SK-N-SH (cell line): ENCODE results near the gene CYBRD1. TPM values are rescaled to one million over a fixed set of nuclear protein-coding genes. Genes with fewer than 3 reads are reported as not detected.

ENCODE experiments used
- CTCF ChIA-PET: fragments of 300-600, 350-600 bp; formaldehyde crosslinking; extraction: SDS; loops from one replicate; lab custom pipeline; 2021; lab: Yijun Ruan, JAX
- POLR2A ChIA-PET: fragments of 350-600 bp; sonication (Branson Sonifier 250); formaldehyde crosslinking; extraction: SDS; loops from one replicate; lab custom pipeline; 2020; ENCODE audit warnings: antibody characterized with exemption, inconsistent platforms; lab: Yijun Ruan, JAX
- DNase-seq: peaks from one replicate; pipeline ENCODE4 v3.0.0; 2012
- H2AFZ ChIP-seq: fragments of 200-600 bp; sonication (generic); 2 replicates; pipeline ENCODE4 v1.8.1; 2016; ENCODE audit warnings: antibody characterized with exemption, mild to moderate bottlenecking, low read depth
- H3F3A ChIP-seq: fragments of 200-600 bp; sonication (generic); replicated peaks from 2 replicates; pipeline ENCODE3; 2016; ENCODE audit warnings: antibody characterized with exemption, mild to moderate bottlenecking; ENCODE audit not compliant: insufficient read depth
- H3K27ac ChIP-seq, 2 experiments: fragments of 200-500 bp in 1 of 2; fragments of 200-600 bp in 1 of 2; sonication (Bioruptor generic) in 1 of 2; sonication (generic), shearing (Covaris generic) in 1 of 2; 2 replicates each; pipeline versions ENCODE4 v1.5.1 to v1.6.1; 2014 to 2016; ENCODE audit warnings: low read depth in 2 of 2, inconsistent platforms in 1 of 2, low read length in 1 of 2, mild to moderate bottlenecking in 1 of 2, mixed read lengths in 1 of 2
- H3K27me3 ChIP-seq: fragments of 200-600 bp; sonication (generic), shearing (Covaris generic); 2 replicates; pipeline ENCODE4 v1.6.1; 2016; ENCODE audit warnings: mixed run types; ENCODE audit not compliant: insufficient read depth
- H3K36me3 ChIP-seq, 2 experiments: fragments of 200-500 bp in 1 of 2; fragments of 200-600 bp in 1 of 2; sonication (Bioruptor generic) in 1 of 2; sonication (generic) in 1 of 2; replicated peaks in 1 of 2; 2 replicates each; pipeline versions ENCODE3 to v1.5.1; 2014 to 2016; ENCODE audit warnings: low read length in 1 of 2, mild to moderate bottlenecking in 1 of 2; ENCODE audit not compliant: insufficient read depth in 2 of 2, control insufficient read depth in 1 of 2
- H3K4me1 ChIP-seq, 2 experiments: fragments of 200-500 bp in 1 of 2; fragments of 200-600 bp in 1 of 2; sonication (Bioruptor generic) in 1 of 2; sonication (generic), shearing (Covaris generic) in 1 of 2; 2 replicates each; pipeline versions ENCODE4 v1.5.1 to v1.6.1; 2014 to 2016; ENCODE audit warnings: low read depth in 1 of 2, low read length in 1 of 2, mixed run types in 1 of 2; ENCODE audit not compliant: insufficient read depth in 2 of 2, control insufficient read depth in 1 of 2
- H3K4me2 ChIP-seq: fragments of 200-600 bp; sonication (generic), shearing (Covaris generic); 2 replicates; pipeline ENCODE4 v1.6.1; 2017; ENCODE audit warnings: mixed run types
- H3K4me3 ChIP-seq, 2 experiments: fragments of 200-500 bp in 1 of 2; fragments of 200-600 bp in 1 of 2; sonication (Bioruptor generic) in 1 of 2; sonication (generic), shearing (Covaris generic) in 1 of 2; 2 replicates each; pipeline versions ENCODE4 v1.5.1 to v1.8.1; 2014 to 2016; ENCODE audit warnings: low read depth in 2 of 2, inconsistent platforms in 1 of 2, low read length in 1 of 2, mild to moderate bottlenecking in 1 of 2, mixed read lengths in 1 of 2, moderate library complexity in 1 of 2
- H3K79me2 ChIP-seq: fragments of 200-600 bp; sonication (generic); 2 replicates; pipeline ENCODE4 v1.8.1; 2017; ENCODE audit warnings: mild to moderate bottlenecking; ENCODE audit not compliant: insufficient read depth
- H3K9ac ChIP-seq: fragments of 200-600 bp; sonication (generic); 2 replicates; pipeline ENCODE4 v1.6.1; 2017; ENCODE audit warnings: mixed run types
- H3K9me2 ChIP-seq: fragments of 200-600 bp; sonication (generic); 2 replicates; pipeline ENCODE4 v1.6.1; 2017; ENCODE audit warnings: mixed run types
- H3K9me3 ChIP-seq: fragments of 200-600 bp; sonication (generic); 2 replicates; pipeline ENCODE4 v1.6.1; 2017; ENCODE audit warnings: mixed run types, mild to moderate bottlenecking, moderate library complexity
- H4K20me1 ChIP-seq: fragments of 200-600 bp; sonication (generic); 2 replicates; pipeline ENCODE4 v1.6.1; 2017; ENCODE audit warnings: mild to moderate bottlenecking, mixed run types; ENCODE audit not compliant: insufficient read depth
- CHD2 ChIP-seq: fragments of 150-350 bp; IDR thresholded peaks from 2 replicates; pipeline ENCODE4 v1.6.1; 2018; ENCODE audit warnings: low read length; ENCODE audit not compliant: partially characterized antibody
- EP300 ChIP-seq, 2 experiments: IDR thresholded peaks; 2 replicates each; pipeline versions ENCODE4 v1.4.0 to v1.6.1; 2012; ENCODE audit warnings: borderline replicate concordance in 1 of 2, low read depth in 1 of 2, low read length in 1 of 2
- EZH2phosphoT487 ChIP-seq: fragments of 200-600 bp; sonication (generic); IDR thresholded peaks from 2 replicates; pipeline ENCODE4 v1.6.1; 2017; ENCODE audit warnings: low read depth, mixed run types, mild to moderate bottlenecking, antibody characterized with exemption, moderate library complexity, borderline replicate concordance
- FOXM1 ChIP-seq: IDR thresholded peaks from 2 replicates; pipeline ENCODE4 v1.4.0; 2012; ENCODE audit warnings: low read depth, mild to moderate bottlenecking
- GATA2 ChIP-seq: sonication (generic); formaldehyde crosslinking; IDR thresholded peaks from 2 replicates; pipeline ENCODE4 v1.5.0; 2020; ENCODE audit warnings: mild to moderate bottlenecking, missing genetic modification reagents
- IRF3 ChIP-seq: fragments of 150-350 bp; IDR thresholded peaks from 2 replicates; pipeline ENCODE4 v1.6.1; 2016; ENCODE audit warnings: mild to moderate bottlenecking, low read depth, low read length
- JUND ChIP-seq: IDR thresholded peaks from 2 replicates; pipeline ENCODE4 v1.4.0; 2012
- NFIC ChIP-seq: IDR thresholded peaks from 2 replicates; pipeline ENCODE4 v1.4.0; 2012; ENCODE audit warnings: borderline replicate concordance
- NRF1 ChIP-seq: IDR thresholded peaks from 2 replicates; pipeline ENCODE4 v1.6.1; 2012; ENCODE audit warnings: low read depth, mild to moderate bottlenecking, low read length
- POLR2AphosphoS5 ChIP-seq: IDR thresholded peaks from 2 replicates; pipeline ENCODE4 v1.6.1; 2012; ENCODE audit warnings: low read depth, low read length
- RCOR1 ChIP-seq: fragments of 150-350 bp; IDR thresholded peaks from 2 replicates; pipeline ENCODE4 v1.6.1; 2017; ENCODE audit warnings: antibody characterized with exemption, low read length
- RXRA ChIP-seq: IDR thresholded peaks from 2 replicates; pipeline ENCODE4 v1.4.0; 2012; ENCODE audit warnings: low read depth, mild to moderate bottlenecking, borderline replicate concordance
- SIN3A ChIP-seq: IDR thresholded peaks from 2 replicates; pipeline ENCODE4 v1.6.1; 2012; ENCODE audit warnings: low read depth, mild to moderate bottlenecking, low read length, moderate library complexity, borderline replicate concordance
- YY1 ChIP-seq: IDR thresholded peaks from 2 replicates; pipeline ENCODE4 v1.4.0; 2012; ENCODE audit warnings: low read depth, mild to moderate bottlenecking
- ZBTB33 ChIP-seq: IDR thresholded peaks from 2 replicates; pipeline ENCODE4 v1.4.0; 2012; ENCODE audit warnings: low read depth, borderline replicate concordance
- WGBS: methylation state at CpG from one replicate; pipeline ENCODE4 v1.1.6; 2017; ENCODE audit warnings: low lambda C conversion rate; 5-methylcytosine and 5-hydroxymethylcytosine counted together
- polyA plus RNA-seq, 3 experiments: library from polyadenylated mRNA; depleted of rRNA; stranded (reverse); fragments of >200 nt; gene quantifications; 2 replicates each; pipeline ENCODE4 v1.2.3, GENCODE V29; 2012
- TF ChIP-seq, protein P1 (sequence below): fragments of 150-350 bp; IDR thresholded peaks from 2 replicates; pipeline ENCODE4 v1.6.1; 2017; ENCODE audit warnings: antibody characterized with exemption, low read length, low read depth, borderline replicate concordance

The CYBRD1 gene
- polyA plus RNA-seq, 1 of the 3 experiments (the other 2 are of a cell fraction), result 21.1 TPM

GRCh38 chr2:171554991-171555615 lies 32.8 kb downstream of the CYBRD1 start:
- H3K36me3 ChIP-seq, result peaks cover 0 to 28% of the 10 kb centered on the region in 2 experiments
- no peak overlapping the region for H3K4me2 ChIP-seq
- CTCF ChIA-PET, result interaction anchor here (0.7 kb wide), 1 partner anchor 14 kb away, joined by 3 read pairs; no protein-coding TSS in a partner anchor
- no peaks in the 10 kb centered on the region for H4K20me1 ChIP-seq
- peaks cover 0 to 4% of the 10 kb centered on the region in 2 experiments; a peak in 2 of 4 replicates for H3K4me1 ChIP-seq
- H3K27me3 ChIP-seq, result no peaks in the 10 kb centered on the region
- H3K79me2 ChIP-seq, result no peaks in the 10 kb centered on the region; the same call in 1 of the 2 replicates
- peaks cover 5% of the 10 kb centered on the region for H3F3A ChIP-seq
- no peak overlapping the region for H2AFZ ChIP-seq
- no peak for DNase-seq
- no peak overlapping the region for H3K4me3 ChIP-seq
- WGBS, result 90% methylated on average over 3 of the region's 3 CpGs
- no peaks in the 10 kb centered on the region for H3K9me3 ChIP-seq
- H3K9me2 ChIP-seq, result no peaks in the 10 kb centered on the region
- H3K9ac ChIP-seq, result no peak overlapping the region
- H3K27ac ChIP-seq, result no peak overlapping the region
- POLR2A ChIA-PET, result no interaction called here
- no peak for TF ChIP-seq YY1
- no peak for TF ChIP-seq FOXM1
- TF ChIP-seq ZBTB33, result no peak
- TF ChIP-seq SIN3A, result no peak
- no peak for TF ChIP-seq CHD2
- TF ChIP-seq, protein P1, sequence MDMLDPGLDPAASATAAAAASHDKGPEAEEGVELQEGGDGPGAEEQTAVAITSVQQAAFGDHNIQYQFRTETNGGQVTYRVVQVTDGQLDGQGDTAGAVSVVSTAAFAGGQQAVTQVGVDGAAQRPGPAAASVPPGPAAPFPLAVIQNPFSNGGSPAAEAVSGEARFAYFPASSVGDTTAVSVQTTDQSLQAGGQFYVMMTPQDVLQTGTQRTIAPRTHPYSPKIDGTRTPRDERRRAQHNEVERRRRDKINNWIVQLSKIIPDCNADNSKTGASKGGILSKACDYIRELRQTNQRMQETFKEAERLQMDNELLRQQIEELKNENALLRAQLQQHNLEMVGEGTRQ, result no peak
- TF ChIP-seq RXRA, result no peak
- TF ChIP-seq POLR2AphosphoS5, result no peak
- TF ChIP-seq NRF1, result no peak
- no peak for TF ChIP-seq NFIC
- TF ChIP-seq RCOR1, result no peak
- no peak for TF ChIP-seq EZH2phosphoT487
- no peak for TF ChIP-seq EP300 (IDR thresholded peaks at IDR 0.05; ENCODE audit: borderline replicate concordance in 1 of 2, low read depth in 1 of 2, low read length in 1 of 2)
- TF ChIP-seq GATA2 (CRISPR knock-in tag), result no peak
- no peak for TF ChIP-seq JUND
- TF ChIP-seq IRF3, result no peak
